Raji (cell line): Measurements from ENCODE around the gene MLEC.
A peak's percentile ranks its signal among the peaks of the same experiment; 100 is the strongest.

Source experiments
- POLR2A ChIP-seq: IDR thresholded peaks from 2 replicates; pipeline ENCODE4 v1.6.1; 2011; ENCODE audit warnings: low read depth, low read length, control low read depth; ENCODE audit not compliant: insufficient read depth

MLEC gene, protein sequence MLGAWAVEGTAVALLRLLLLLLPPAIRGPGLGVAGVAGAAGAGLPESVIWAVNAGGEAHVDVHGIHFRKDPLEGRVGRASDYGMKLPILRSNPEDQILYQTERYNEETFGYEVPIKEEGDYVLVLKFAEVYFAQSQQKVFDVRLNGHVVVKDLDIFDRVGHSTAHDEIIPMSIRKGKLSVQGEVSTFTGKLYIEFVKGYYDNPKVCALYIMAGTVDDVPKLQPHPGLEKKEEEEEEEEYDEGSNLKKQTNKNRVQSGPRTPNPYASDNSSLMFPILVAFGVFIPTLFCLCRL

DNA sequence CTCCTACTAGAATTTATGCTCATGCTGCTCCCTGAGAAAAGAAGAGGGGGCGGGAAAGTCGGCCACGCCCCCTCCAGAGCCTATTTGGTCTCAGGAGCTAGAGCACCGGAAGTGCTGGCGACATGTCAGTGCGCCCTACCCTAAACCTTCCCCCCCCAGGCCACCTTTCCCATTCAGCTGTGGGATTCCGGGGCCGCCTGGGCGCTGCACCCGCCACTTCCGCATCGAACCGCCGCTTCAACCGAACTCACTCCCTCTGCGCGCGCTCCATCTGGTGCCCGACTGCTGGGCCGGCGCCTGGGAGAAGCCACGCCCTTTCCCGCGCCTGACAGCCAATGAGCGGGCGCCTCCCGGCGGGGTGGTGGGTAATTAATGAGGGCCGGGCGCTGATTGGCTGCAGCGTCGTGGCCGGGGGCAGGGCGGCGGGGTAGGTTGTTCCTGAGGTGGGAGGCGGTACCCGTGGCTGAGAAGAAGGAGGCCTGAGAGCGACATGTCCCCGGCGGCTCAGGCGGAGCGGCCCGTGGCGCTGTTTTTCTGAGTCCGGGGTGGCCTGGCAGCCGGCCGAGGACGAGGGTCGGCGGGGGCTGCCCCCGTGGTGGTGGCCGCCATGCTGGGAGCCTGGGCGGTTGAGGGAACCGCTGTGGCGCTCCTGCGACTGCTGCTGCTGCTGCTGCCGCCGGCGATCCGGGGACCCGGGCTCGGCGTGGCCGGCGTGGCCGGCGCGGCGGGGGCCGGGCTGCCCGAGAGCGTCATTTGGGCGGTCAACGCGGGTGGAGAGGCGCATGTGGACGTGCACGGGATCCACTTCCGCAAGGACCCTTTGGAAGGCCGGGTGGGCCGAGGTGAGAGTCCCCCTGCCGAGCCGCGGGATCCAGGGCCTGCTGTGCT, at the start of gene MLEC:
TSS of gene MLEC (plus strand) at position 460 of the 888 bp plus-strand sequence. CDS start at position 608, 148 bp downstream.
- TF ChIP-seq POLR2A: peak; percentile 88

DNA sequence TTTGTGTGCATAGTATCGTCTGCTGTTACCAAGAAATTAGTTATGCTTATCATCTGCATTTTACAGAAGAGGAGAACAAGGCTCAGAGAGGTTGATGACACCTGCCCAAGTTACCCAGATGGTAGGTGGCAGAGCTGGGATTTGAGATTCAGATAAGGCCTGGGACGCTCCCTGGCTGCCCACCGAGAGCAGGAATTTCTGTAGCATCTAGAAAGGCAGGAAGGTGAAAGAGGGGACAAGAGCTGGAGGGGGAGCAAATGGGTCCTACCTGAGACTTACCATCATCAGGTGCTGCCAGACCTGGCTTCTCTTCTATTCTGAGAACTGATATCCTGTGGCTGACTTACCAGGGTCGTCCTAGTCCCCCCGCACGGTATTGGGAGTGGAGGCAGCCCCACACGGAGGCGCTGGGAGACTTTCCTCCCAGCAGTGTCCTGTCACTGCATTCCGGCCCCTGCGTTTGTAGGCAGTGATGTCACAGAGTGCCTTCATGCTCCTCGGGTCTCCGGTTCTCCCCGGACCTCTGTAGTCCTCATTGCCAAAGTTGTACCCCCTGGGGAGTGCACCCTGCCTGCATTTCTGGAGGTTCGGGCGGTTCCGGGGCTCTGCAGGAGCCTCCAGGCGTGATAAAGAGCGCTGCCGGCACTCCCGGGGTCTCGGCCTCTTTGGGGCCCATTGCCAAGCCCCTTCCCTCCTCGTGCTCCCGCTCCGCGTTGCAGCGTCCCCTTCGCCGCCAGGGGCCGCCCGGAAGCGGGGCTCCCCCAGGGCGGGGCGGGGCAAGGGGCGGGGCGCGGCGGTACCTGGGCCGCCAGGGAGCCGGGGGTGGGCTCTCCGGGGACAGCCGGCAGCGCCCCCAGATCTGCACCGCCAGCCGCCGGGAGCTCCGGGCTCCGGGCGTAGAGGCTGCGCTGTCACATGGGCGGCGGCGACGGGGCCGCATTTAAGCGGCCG, 46.9 kb upstream of the MLEC start, which contains the start of gene CABP1:
TSS of gene CABP1 (plus strand) at position 856 of the 951 bp plus-strand sequence. CDS start at position 916, 60 bp downstream.
- TF ChIP-seq POLR2A: peak; percentile 56

DNA sequence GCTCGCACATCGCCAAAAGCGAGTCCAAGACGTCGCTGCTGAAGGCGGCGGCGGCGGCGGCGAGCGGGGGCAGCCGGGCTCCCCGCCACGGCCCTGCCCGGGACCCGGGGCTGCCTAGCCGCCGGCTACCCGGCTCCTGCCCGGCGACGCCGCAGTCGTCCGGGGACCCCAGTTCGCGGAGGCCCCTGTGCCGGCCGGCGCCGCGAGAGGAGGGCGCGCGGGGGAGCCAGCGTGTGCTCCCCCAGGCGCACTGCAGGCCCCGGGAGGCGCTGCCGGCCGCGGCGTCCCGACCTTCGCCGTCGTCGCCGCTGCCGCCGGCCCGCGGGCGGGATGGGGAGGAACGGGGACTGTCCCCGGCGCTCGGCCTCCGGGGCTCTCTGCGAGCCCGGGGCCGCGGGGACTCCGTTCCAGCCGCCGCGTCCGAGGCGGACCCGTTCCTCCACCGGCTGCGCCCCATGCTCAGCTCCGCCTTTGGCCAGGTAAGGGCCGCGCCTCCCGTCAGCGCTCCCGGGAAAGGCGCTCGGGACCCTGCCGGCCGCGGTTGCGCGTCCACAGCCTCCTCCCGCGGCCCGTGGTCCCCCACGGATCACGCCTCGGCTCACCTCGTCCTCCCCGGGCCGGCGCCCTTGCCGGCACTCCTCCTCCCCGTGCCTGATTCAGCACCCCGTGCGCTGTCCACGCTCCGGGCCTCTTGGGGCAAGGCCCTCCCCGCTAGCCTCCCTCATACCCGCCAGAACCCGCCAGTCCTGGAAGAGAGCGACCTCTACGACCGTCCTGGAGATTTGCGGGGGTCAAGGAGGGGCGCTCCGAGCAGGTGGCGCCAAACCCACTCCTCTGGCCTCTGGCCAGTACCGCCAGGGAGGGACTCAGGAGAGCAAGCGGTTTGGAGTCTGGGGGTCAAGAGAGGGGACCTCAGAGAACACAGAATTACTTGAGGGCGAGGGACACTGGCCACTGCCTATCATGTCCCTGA, 45.8 kb upstream of the MLEC start:
- no peak for TF ChIP-seq POLR2A

DNA sequence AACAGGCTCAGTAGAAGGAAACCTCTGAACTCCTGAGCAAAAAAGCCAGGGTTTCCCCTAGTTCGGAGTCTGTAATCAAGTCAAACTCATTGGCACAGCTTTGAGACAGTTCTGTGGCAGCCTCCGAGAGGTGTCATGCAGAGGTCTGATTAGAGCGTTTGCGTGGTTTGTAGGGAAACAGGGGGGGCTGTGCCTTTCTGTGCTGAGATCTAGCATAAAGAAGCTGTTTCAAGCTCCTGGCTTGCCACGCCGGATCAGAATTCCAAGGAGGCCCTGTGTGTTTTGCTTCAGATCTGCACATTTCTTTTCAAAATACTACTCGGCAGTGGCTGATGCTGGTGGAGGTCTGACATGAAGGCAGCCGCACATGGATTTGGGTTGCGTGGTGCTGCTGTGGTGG, 44.8 kb upstream of the MLEC start:
- TF ChIP-seq POLR2A: no peak

DNA sequence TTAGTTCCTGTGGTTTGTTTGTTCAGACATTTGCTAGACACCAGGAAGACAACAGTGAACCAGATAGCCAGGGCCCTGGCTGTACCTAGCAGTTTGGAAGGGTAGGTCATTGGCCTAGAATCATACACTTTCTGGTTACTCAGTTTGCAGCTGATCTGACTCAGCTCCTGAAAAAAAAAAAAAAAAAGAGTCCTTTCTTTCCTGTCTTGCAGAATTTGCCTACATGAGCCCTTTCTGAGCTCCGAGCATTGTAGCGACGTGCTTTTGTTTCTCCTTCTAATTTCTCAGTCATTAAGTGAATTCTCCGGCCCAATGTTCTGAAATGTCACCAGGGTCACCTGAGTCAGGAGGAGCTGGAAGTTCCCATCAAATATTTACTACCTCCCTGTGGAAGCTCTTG, 44.1 kb upstream of the MLEC start:
- TF ChIP-seq POLR2A: no peak

DNA sequence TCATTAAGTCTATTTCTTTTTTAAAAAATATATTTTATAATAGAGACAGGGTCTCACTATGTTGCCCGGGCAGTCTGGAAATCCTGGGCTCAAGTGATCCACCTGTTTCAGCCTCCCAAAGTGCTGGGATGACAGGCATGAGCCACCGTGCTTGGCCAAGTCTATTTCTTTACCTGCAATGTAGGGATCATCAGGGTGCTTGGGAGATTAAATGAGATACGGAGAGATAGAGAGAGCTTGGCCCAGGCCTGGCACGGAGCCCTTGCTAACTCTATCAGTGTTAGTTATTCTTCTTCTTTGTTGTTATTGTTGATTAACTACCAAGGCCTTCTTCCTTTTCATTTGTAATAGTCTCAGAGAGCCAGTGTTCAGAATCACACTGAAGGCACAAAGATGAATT, 43.4 kb upstream of the MLEC start:
- no peak for TF ChIP-seq POLR2A

DNA sequence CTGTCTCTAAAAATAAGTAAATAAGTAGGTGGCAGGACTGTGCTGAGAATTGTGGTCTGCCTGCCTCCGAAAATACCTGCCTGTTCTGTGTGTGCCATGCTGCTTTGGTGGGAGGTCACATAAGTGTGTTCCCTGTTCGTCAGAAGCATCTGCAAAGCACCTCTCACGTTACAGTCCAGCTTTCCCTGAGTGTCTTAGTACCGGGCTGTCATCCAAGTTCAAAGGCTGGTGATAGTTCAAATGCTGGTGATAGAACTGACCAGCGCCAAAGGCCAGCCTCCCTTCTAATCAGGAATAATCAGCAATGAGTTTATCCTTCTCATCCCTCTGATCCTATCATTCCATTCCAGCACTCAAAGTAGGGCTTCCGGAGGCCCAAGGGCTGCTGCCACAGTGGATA, 40.9 kb upstream of the MLEC start:
- TF ChIP-seq POLR2A: no peak

DNA sequence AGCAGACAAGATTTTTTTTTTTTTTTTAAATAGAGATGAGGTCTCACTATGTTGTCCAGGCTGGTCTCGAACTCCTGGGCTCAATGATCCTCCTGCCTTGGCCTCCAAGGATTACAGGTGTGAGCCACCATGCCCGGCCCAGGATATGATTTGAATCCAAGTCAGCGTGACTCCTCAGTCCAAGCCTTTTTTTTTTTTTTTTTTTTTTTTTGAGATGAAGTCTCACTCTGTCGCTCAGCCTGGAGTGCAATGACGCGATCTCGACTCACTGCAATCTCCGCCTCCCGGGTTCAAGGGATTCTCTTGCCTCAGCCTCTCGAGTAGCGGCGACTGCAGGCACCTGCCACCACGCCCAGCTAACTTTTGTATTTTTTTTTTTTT, 39.6 kb upstream of the MLEC start:
- no peak for TF ChIP-seq POLR2A

DNA sequence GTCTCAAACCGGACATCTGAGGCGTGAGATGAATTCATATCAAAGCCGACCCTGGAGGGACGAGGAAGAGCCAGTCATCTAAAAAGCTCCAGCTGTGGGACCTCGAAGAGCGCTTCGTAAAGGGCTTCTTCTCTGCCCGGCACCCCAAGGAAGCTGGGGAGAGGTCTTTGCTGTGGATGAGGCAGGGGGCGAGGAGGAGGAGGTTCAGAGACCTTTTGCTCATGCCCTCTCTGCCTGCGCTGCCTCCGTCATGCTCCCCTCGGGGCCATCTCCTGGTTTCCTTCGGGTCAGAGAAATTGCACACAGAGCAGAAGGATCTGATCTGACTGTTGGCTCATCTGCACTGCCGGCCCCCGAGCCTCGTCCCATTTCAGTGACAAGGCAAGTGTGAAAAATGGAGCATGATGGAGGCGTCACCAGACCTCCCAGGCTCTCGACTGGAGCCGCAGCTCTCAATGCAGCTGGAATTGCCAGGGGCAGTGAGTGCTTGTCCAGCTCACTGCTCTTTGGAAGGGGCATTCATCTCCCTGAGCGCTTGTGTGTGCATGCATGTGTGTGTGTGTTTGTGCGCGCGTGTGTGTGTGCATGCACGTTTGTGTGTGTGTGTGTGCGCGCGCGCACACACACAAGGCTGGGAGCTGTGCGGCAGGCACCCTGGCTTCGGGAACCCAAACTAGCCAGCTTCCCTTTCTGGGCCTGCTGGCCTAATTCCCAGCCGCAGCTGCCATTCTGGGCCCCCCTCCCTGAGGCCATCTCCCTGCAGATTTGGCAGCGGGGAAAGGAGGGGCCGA, 37.3 kb upstream of the MLEC start:
- 0 out of 2 replicates have a peak, but pooled peaks have one; percentile 2 for TF ChIP-seq POLR2A

DNA sequence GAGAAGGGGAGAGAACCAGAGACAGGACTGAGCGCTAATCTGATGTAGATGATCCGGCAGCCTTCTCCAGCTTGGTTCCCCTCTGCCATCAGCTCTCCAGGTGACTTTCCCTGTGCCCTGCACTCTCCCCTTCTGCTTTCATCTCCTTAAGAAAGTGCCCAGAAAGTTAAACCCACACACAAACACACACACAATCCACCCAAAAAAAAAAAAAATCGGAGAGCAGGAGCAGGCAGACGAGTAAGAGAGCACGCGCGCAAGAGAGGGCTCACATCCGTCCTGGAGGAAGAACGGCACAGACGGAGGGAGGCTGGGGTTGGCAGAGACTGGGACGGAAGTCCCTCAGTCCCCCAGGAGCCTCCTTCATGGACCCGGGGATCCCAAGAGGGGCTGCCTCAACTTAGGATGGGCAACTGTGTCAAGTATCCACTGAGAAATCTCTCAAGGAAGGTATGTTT, 36.7 kb upstream of the MLEC start:
- no peak for TF ChIP-seq POLR2A

DNA sequence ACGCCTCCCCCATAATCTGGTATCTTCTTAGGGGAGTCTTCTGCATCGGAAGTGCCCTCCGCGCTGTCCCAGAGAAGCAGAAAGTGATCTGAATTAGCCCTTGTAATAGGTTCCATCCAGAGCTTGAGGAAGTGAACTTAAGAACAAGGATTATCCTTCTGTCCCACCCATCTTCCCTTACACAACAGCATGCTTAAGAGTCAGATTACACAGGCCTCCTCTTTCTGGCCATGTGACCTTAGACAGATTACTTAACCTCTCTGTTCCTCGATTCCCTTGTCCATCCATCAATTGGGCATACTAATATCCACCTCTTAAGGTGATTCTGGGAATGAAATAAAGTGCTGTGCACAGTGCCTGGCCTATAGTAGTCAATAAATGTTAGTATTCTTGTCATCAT, 35.1 kb upstream of the MLEC start:
- no peak for TF ChIP-seq POLR2A

DNA sequence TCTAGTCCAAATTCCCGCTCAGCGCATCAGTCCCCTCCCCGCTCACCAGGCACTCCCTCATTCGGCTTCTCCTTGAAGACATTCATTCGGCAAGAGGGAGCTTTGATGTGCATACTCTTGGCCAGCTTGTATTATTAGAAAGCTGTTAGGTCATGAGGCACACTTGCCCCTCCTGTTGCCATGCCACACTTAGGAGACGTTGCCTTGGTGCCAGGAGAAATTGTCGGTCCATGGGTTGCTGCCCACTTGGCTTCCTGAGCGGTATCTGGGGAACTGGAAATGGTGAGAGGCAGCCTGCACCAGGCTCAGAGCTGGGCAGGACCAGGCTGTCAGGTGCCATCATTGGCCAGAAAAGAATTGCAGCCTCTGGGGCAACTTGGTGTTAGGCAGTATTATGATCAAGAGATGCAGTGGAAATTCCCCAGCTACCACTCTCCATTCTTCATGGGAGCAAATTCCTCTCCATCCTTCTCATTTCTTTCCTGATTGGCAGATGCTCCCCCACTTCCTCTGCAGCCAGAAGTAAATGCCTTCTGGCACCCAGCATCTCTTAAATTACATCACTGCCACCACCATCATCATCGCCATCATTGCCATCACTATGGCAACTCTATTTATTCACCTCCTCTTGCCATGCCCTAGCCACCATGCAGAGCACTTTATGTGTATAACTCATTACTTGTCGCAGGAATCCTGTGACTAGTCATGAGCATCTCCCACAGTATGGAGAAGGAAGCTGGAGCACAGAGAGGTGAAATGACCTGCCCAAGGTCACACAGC, 34.1 kb upstream of the MLEC start:
- no peak for TF ChIP-seq POLR2A
